Naive thymus-derived CD4-positive, alpha-beta T cell (primary cell): ENCODE measurements around the gene SPATA32. TPM values are rescaled to one million over a fixed set of nuclear protein-coding genes. Genes with fewer than 3 reads are reported as not detected.

ENCODE experiments used
- ATAC-seq: fragments of 150-1000 bp; cut with Tn5 transposase; 2 replicates; pipeline ENCODE4 v1.10.0; 2021; ENCODE audit warnings: mild to moderate bottlenecking, moderate library complexity
- CTCF ChIA-PET: fragments of 350-600 bp; sonication (Branson Sonifier 250); formaldehyde crosslinking; loops from one replicate; lab custom pipeline; 2021; ENCODE audit warnings: antibody characterized with exemption; lab: Charles Lee
- POLR2A ChIA-PET: fragments of 350-600 bp; sonication (Branson Sonifier 250); formaldehyde crosslinking; loops from one replicate; lab custom pipeline; 2021; ENCODE audit warnings: antibody characterized with exemption, inconsistent platforms; lab: Charles Lee
- DNase-seq, 9 donors: peaks; one replicate each; pipeline versions ENCODE4 v3.0.0 to v3.0.0-alpha.2; 2020 to 2022; ENCODE audit warnings: mixed read lengths in 1 of 9
- H3K27ac ChIP-seq: one replicate; pipeline ENCODE4 v1.7.0; 2013; ENCODE audit warnings: mild to moderate bottlenecking, low read depth, low read length, moderate library complexity
- H3K27me3 ChIP-seq, 2 donors: one replicate each; pipeline ENCODE4 v1.7.0; 2013; ENCODE audit warnings: low read length in 2 of 2, mild to moderate bottlenecking in 2 of 2, moderate library complexity in 2 of 2; ENCODE audit not compliant: control insufficient read depth in 2 of 2, insufficient read depth in 2 of 2
- H3K36me3 ChIP-seq, 3 experiments: 1 replicate in 2 of 3; 2 replicates in 1 of 3; pipeline ENCODE4 v1.7.0; 2013; ENCODE audit warnings: low read length in 3 of 3, mild to moderate bottlenecking in 3 of 3, moderate library complexity in 1 of 3; ENCODE audit not compliant: insufficient read depth in 3 of 3, control insufficient read depth in 2 of 3
- H3K4me1 ChIP-seq, 2 donors: one replicate each; pipeline ENCODE4 v1.7.0; 2013; ENCODE audit warnings: low read length in 2 of 2, mild to moderate bottlenecking in 2 of 2, moderate library complexity in 1 of 2; ENCODE audit not compliant: control insufficient read depth in 2 of 2, insufficient read depth in 2 of 2
- H3K4me3 ChIP-seq: 2 replicates; pipeline ENCODE4 v1.7.0; 2013; ENCODE audit warnings: mild to moderate bottlenecking, low read length
- H3K9me3 ChIP-seq, 3 experiments: 1 replicate in 2 of 3; 2 replicates in 1 of 3; pipeline ENCODE4 v1.7.0; 2013; ENCODE audit warnings: low read length in 3 of 3; ENCODE audit not compliant: control insufficient read depth in 2 of 3
- H3K27ac Mint-ChIP-seq, 9 donors: one replicate each; pipeline ENCODE4 v1.8.0; 2020 to 2022; ENCODE audit warnings: mixed read lengths in 9 of 9, mild to moderate bottlenecking in 8 of 9, moderate library complexity in 5 of 9, inconsistent platforms in 2 of 9
- H3K27me3 Mint-ChIP-seq, 5 donors: one replicate each; pipeline ENCODE4 v1.8.0; 2021 to 2022; ENCODE audit warnings: mixed read lengths in 5 of 5, mild to moderate bottlenecking in 1 of 5
- H3K36me3 Mint-ChIP-seq, 5 donors: one replicate each; pipeline ENCODE4 v1.8.0; 2020 to 2022; ENCODE audit warnings: mixed read lengths in 5 of 5, mild to moderate bottlenecking in 3 of 5, inconsistent platforms in 1 of 5
- H3K4me1 Mint-ChIP-seq, 7 donors: one replicate each; pipeline ENCODE4 v1.8.0; 2020 to 2022; ENCODE audit warnings: mixed read lengths in 7 of 7, mild to moderate bottlenecking in 3 of 7, inconsistent platforms in 1 of 7
- H3K4me3 Mint-ChIP-seq, 10 donors: one replicate each; pipeline ENCODE4 v1.8.0; 2020 to 2022; ENCODE audit warnings: mild to moderate bottlenecking in 10 of 10, mixed read lengths in 10 of 10, moderate library complexity in 6 of 10, inconsistent platforms in 2 of 10
- H3K9me3 Mint-ChIP-seq, 11 donors: one replicate each; pipeline ENCODE4 v1.8.0; 2020 to 2022; ENCODE audit warnings: mixed read lengths in 11 of 11, mild to moderate bottlenecking in 4 of 11, inconsistent platforms in 1 of 11, moderate library complexity in 1 of 11
- intact Hi-C, 2 donors: fragments of 100-400 bp; cut with micrococcal nuclease; formaldehyde crosslinking; loops; one replicate each; pipeline ENCODE4 v1.15.1; 2023
- polyA plus RNA-seq, 2 donors: library from polyadenylated mRNA; unstranded; fragments of 300-500 nt; fragmentation: Illumina TruSeq; gene quantifications; one replicate each; pipeline ENCODE4 v1.2.3, GENCODE V29; 2021
- total RNA-seq, 6 experiments: library from RNA in 5 of 6; stranded (reverse) in 5 of 6; gene quantifications; 1 replicate in 5 of 6; 2 replicates in 1 of 6; pipeline ENCODE4 v1.2.3 and lab custom pipeline; 2021 to 2026

Gene SPATA32
- total and polyA plus RNA-seq, 7 experiments from 2014 or later = 0.12 to 1.1 (median 0.45) TPM; not detected in 1

DNA sequence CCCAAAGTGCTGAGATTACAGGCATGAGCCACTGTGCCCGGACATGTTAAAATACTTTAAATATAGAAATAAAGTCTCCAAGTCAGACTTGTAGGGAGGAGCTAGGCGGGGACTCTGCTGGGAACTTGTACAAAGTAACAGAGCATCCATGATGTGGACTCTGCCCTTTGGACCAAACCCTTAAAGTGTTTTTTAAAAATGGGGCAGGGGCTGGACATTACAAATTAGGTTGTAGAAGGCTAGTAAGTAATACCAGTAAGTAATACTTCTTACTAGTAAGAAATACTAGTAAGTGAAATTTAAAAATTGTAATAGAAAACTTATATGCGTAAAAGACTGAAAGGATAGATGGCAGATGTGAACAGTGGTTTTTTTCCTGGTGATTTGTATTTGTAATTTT, 9.7 kb upstream of the SPATA32 start:
- intact Hi-C loops = loop anchor here (1.0 kb wide), 3 partner anchors 24 to 52 kb away; no protein-coding TSS in a partner anchor
- ChIA-PET CTCF (interaction anchor here (0.6 to 11.4 kb wide), 10 partner anchors 23 to 1132 kb away, joined by 3 to 111 read pairs (median 4); partner anchors contain the start of gene ACBD4), POLR2A (interaction anchor here (0.6 to 1.9 kb wide), 3 partner anchors 23 to 52 kb away, joined by 3 to 8 read pairs (median 5); no protein-coding TSS in a partner anchor)
- Histone ChIP-seq H3K27me3 (no peaks in the 10 kb centered on the region), H3K4me3 (no peak overlapping the region), H3K36me3 (peaks cover 16 to 73% (median 26%) of the 10 kb centered on the region in 3 experiments), H3K27ac (no peak overlapping the region), H3K9me3 (no peaks in the 10 kb centered on the region), H3K4me1 (no peaks in the 10 kb centered on the region)
- DNase-seq (no peak), ATAC-seq (no peak)
- H3K4me1 Mint-ChIP-seq = peaks cover 0 to 12% (median 0%) of the 10 kb centered on the region in 7 donors
- no peaks in the 10 kb centered on the region for H3K9me3 Mint-ChIP-seq
- H3K27ac Mint-ChIP-seq = peak overlapping the region in 1 of 9 donors; percentile 12
- peaks cover 0 to 32% (median 8%) of the 10 kb centered on the region in 5 donors for H3K36me3 Mint-ChIP-seq
- no peaks in the 10 kb centered on the region for H3K27me3 Mint-ChIP-seq
- no peak overlapping the region for H3K4me3 Mint-ChIP-seq

DNA sequence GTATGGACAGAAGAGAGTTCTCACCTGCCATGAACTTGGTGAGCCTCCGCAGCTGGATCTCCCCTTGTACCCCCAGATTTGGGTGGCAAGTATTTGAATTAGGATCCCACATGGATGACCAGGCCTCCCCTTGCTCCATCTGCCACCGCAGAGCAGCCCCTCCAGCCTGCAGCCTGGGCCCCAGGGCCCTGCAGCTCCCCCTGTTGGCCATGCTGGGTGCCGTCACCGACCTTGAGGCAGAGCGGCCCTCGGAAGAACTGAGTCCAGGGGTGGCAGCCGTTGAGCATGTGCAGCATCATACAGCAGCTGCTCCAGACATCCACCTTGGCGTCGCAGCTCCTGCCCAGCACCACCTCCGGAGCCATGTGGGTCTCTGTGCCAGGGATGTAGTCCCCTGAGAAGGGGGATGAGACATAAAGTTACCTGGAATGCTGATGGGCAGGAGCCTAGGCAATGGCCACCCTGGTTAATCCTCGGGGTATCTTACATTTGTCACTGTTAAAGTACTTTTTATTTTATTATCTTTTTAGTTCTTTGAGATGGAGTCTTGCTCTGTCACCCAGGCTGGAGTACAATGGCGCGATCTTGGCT, 9.0 kb upstream of the SPATA32 start:
- peaks cover 0 to 12% (median 0%) of the 10 kb centered on the region in 7 donors for H3K4me1 Mint-ChIP-seq
- intact Hi-C loops = loop anchor here (1.0 kb wide), 3 partner anchors 24 to 52 kb away; no protein-coding TSS in a partner anchor
- no peaks in the 10 kb centered on the region for H3K9me3 Mint-ChIP-seq
- no peaks in the 10 kb centered on the region for H3K27me3 Mint-ChIP-seq
- H3K36me3 Mint-ChIP-seq = peaks cover 0 to 32% (median 8%) of the 10 kb centered on the region in 5 donors
- CTCF ChIA-PET = interaction anchor here (0.6 to 11.4 kb wide), 16 partner anchors 15 to 1131 kb away, joined by 3 to 111 read pairs (median 3); partner anchors contain the start of gene ACBD4
- H3K4me3 ChIP-seq = no peak overlapping the region
- POLR2A ChIA-PET = interaction anchor here (0.9 to 1.9 kb wide), 4 partner anchors 23 to 52 kb away, joined by 3 to 8 read pairs (median 4); no protein-coding TSS in a partner anchor
- ATAC-seq (peak; percentile 85), DNase-seq (peak; percentile 38 to 71 (median 55))
- peak overlapping the region in 3 of 9 donors; percentile 6 to 32 (median 31) for H3K27ac Mint-ChIP-seq
- no peaks in the 10 kb centered on the region for H3K9me3 ChIP-seq
- H3K27me3 ChIP-seq = no peaks in the 10 kb centered on the region
- H3K4me1 ChIP-seq = no peaks in the 10 kb centered on the region
- no peak overlapping the region for H3K27ac ChIP-seq
- H3K36me3 ChIP-seq = peaks cover 16 to 77% (median 26%) of the 10 kb centered on the region in 3 experiments
- H3K4me3 Mint-ChIP-seq = no peak overlapping the region

DNA sequence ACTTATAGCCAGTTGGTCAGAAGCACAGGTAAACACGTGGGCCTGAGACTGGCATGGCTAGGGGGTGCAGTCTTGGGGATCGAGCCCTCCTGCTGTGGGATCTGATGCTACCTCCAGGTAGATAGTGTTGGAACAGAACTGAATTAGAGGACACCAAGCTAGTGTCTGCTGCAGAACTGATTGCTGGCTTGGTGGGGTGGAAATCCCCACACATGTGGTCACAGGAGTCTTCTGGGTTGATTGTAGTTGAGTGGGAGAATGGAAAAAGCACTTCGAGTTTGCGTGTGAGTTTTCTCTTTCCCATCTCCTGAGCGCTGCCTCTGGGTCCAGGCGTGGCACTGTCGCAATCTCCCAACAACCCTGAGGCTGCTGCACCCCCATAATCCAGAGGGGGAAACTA, 8.0 kb upstream of the SPATA32 start:
- Histone ChIP-seq H3K27me3 (no peaks in the 10 kb centered on the region), H3K36me3 (peaks cover 16 to 86% (median 26%) of the 10 kb centered on the region in 3 experiments), H3K27ac (no peak overlapping the region), H3K4me3 (no peak overlapping the region), H3K9me3 (no peaks in the 10 kb centered on the region), H3K4me1 (no peaks in the 10 kb centered on the region)
- H3K9me3 Mint-ChIP-seq = no peaks in the 10 kb centered on the region
- intact Hi-C loops = no loop called here
- CTCF ChIA-PET = interaction anchor here (1.1 to 11.4 kb wide), 7 partner anchors 11 to 119 kb away, joined by 3 to 111 read pairs (median 3); no protein-coding TSS in a partner anchor
- peaks cover 0 to 12% (median 0%) of the 10 kb centered on the region in 7 donors for H3K4me1 Mint-ChIP-seq
- POLR2A ChIA-PET = interaction anchor here (0.7 to 1.6 kb wide), 4 partner anchors 11 to 42 kb away, joined by 3 to 4 read pairs (median 4); no protein-coding TSS in a partner anchor
- no peak for DNase-seq
- H3K27me3 Mint-ChIP-seq = no peaks in the 10 kb centered on the region
- peak overlapping the region in 6 of 9 donors; percentile 26 to 76 (median 48) for H3K27ac Mint-ChIP-seq
- peaks cover 0 to 35% (median 8%) of the 10 kb centered on the region in 5 donors for H3K36me3 Mint-ChIP-seq
- no peak overlapping the region for H3K4me3 Mint-ChIP-seq
- no peak for ATAC-seq

DNA sequence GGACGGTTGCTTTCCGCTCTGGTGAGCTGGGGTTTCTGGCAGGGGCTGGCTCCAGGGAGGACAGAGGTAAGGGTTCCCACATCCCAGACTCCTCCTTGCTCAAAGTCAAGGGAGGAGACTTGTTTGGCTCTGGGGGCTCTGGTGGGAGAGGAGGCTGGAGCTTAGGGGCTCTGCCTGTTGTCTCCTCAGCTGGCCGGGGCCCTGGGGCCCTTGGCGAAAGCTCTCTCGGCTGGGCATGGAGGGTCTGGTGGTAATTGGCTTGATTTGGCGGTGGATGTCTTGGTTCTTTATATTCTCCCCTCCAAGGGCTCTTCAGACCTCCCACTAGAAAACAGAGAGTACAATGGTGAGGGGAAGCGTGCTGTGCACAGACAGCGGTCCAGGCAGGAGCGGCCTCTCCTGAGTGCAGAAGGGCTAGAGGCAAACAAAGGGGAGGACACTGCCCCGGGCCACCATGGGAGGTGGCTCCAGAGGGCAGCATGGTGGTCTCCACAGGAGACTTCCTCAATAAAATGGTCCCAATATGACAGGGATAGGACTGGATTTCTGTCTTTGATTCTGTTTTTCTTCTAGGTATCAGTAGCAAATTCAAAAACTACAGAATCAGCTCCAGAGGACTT, 5.7 kb upstream of the SPATA32 start:
- H3K9me3 ChIP-seq = no peaks in the 10 kb centered on the region
- no peak overlapping the region for H3K27ac ChIP-seq
- ChIA-PET POLR2A (interaction anchor here (0.9 to 3.0 kb wide), 4 partner anchors 15 to 52 kb away, joined by 3 to 14 read pairs (median 4); no protein-coding TSS in a partner anchor), CTCF (interaction anchor here (2.5 to 11.4 kb wide), 3 partner anchors 10 to 49 kb away, joined by 9 to 111 read pairs (median 16); no protein-coding TSS in a partner anchor)
- H3K27ac Mint-ChIP-seq = peak overlapping the region in 5 of 9 donors; percentile 15 to 79 (median 25)
- no peak overlapping the region for H3K4me3 ChIP-seq
- peaks cover 6 to 18% (median 7%) of the 10 kb centered on the region in 7 donors for H3K4me1 Mint-ChIP-seq
- no peaks in the 10 kb centered on the region for H3K27me3 Mint-ChIP-seq
- H3K9me3 Mint-ChIP-seq = no peaks in the 10 kb centered on the region
- H3K36me3 ChIP-seq = peaks cover 9 to 80% (median 20%) of the 10 kb centered on the region in 3 experiments
- peaks cover 4 to 11% of the 10 kb centered on the region in 2 donors for H3K4me1 ChIP-seq
- DNase-seq = no peak
- no peaks in the 10 kb centered on the region for H3K27me3 ChIP-seq
- H3K36me3 Mint-ChIP-seq = peaks cover 0 to 30% (median 8%) of the 10 kb centered on the region in 5 donors
- ATAC-seq = no peak
- intact Hi-C loops = no loop called here
- no peak overlapping the region for H3K4me3 Mint-ChIP-seq

GRCh38 chr17:45266372-45266926, 4.6 kb upstream of the SPATA32 start:
- H3K27ac ChIP-seq = no peak overlapping the region
- H3K4me3 ChIP-seq = no peak overlapping the region
- H3K27me3 ChIP-seq = no peaks in the 10 kb centered on the region
- Mint-ChIP-seq H3K4me1 (peaks cover 7 to 22% (median 10%) of the 10 kb centered on the region in 7 donors), H3K9me3 (no peaks in the 10 kb centered on the region), H3K27ac (peak overlapping the region in 1 of 9 donors; percentile 21), H3K4me3 (no peak overlapping the region), H3K36me3 (peaks cover 0 to 26% (median 8%) of the 10 kb centered on the region in 5 donors), H3K27me3 (no peaks in the 10 kb centered on the region)
- no peaks in the 10 kb centered on the region for H3K9me3 ChIP-seq
- ChIA-PET CTCF (interaction anchor here (0.5 to 2.6 kb wide), 5 partner anchors 11 to 52 kb away, joined by 3 to 16 read pairs (median 4); no protein-coding TSS in a partner anchor), POLR2A (interaction anchor here (1.0 to 3.0 kb wide), 5 partner anchors 18 to 47 kb away, joined by 3 to 14 read pairs (median 4); no protein-coding TSS in a partner anchor)
- peaks cover under 1 to 83% (median 15%) of the 10 kb centered on the region in 3 experiments for H3K36me3 ChIP-seq
- DNase-seq (no peak), ATAC-seq (no peak)
- intact Hi-C loops = no loop called here
- H3K4me1 ChIP-seq = peaks cover 6 to 16% of the 10 kb centered on the region in 2 donors

DNA sequence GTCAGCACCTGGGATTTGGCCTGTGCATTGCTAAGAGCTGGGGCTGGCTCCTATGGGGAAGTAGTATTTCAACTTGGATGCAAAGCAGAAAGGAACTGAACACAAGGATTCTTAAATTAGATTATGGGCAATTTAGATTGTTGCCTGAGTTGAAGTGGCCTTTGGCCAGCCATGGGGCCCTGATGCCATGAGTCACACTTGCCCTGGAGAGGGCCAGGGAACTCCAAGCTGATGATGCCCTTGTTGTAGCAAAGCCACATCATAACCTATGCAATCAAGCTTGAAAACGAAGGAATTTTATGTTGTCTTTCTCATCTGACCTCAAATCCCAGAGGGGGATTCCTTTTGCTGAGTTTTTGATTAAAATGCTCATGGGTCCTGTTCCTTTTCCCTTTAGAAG, 3.9 kb upstream of the SPATA32 start:
- POLR2A ChIA-PET = interaction anchor here (1.1 to 3.0 kb wide), 4 partner anchors 17 to 47 kb away, joined by 3 to 14 read pairs (median 4); no protein-coding TSS in a partner anchor
- peak overlapping the region in 2 of 9 donors; percentile 48 to 72 for H3K27ac Mint-ChIP-seq

More for the DNA sequence above, 3.9 kb upstream of the SPATA32 start:
- H3K4me1 ChIP-seq = peaks cover 10 to 22% of the 10 kb centered on the region in 2 donors
- no peak overlapping the region for H3K4me3 Mint-ChIP-seq
- no peaks in the 10 kb centered on the region for H3K27me3 ChIP-seq
- peaks cover 0 to 80% (median 15%) of the 10 kb centered on the region in 3 experiments for H3K36me3 ChIP-seq
- intact Hi-C loops = no loop called here
- H3K36me3 Mint-ChIP-seq = peaks cover 0 to 23% (median 8%) of the 10 kb centered on the region in 5 donors
- no peak for ATAC-seq
- DNase-seq = no peak
- H3K4me1 Mint-ChIP-seq = peaks cover 7 to 24% (median 16%) of the 10 kb centered on the region in 7 donors
- H3K27ac ChIP-seq = no peak overlapping the region
- no peaks in the 10 kb centered on the region for H3K9me3 ChIP-seq
- H3K4me3 ChIP-seq = no peak overlapping the region
- no peaks in the 10 kb centered on the region for H3K9me3 Mint-ChIP-seq
- CTCF ChIA-PET = interaction anchor here (0.5 to 2.6 kb wide), 5 partner anchors 11 to 52 kb away, joined by 3 to 16 read pairs (median 4); no protein-coding TSS in a partner anchor
- no peaks in the 10 kb centered on the region for H3K27me3 Mint-ChIP-seq
